ENCODE measurements around the gene CCND2. TPM values are rescaled to one million over a fixed set of nuclear protein-coding genes. Genes with fewer than 3 reads are reported as not detected.

Gene CCND2
- polyA plus RNA-seq, 10 donors, result 74.4 to 129 (median 100) TPM

- DNase-seq, result no peak
Observed at GRCh38 chr12:4251967-4252366, 21.6 kb upstream of the CCND2 start.

GRCh38 chr12:4252601-4253000 is 21.0 kb upstream of the CCND2 start:
- peak in 1 of 3 donors; percentile 30 for DNase-seq

GRCh38 chr12:4256043-4256826 is 17.3 kb upstream of the CCND2 start:
- no peak for DNase-seq

GRCh38 chr12:4257442-4257841 is 16.1 kb upstream of the CCND2 start:
- DNase-seq, result no peak

- DNase-seq, result no peak
Observed at GRCh38 chr12:4259099-4259498, 14.5 kb upstream of the CCND2 start.

GRCh38 chr12:4261655-4262054 is 11.9 kb upstream of the CCND2 start:
- DNase-seq, result no peak

GRCh38 chr12:4265280-4265679 is 8.3 kb upstream of the CCND2 start:
- no peak for DNase-seq

- peak in 1 of 3 donors; percentile 20 for DNase-seq
Observed at GRCh38 chr12:4266990-4267389, 6.6 kb upstream of the CCND2 start.

GRCh38 chr12:4267704-4268328 is 5.7 kb upstream of the CCND2 start:
- DNase-seq, result peak in 1 of 3 donors; percentile 48

GRCh38 chr12:4268329-4269181 is 5.0 kb upstream of the CCND2 start:
- DNase-seq, result peak in 2 of 3 donors; percentile 57 to 88

GRCh38 chr12:4269279-4269991 is 4.1 kb upstream of the CCND2 start:
- DNase-seq, result peak; percentile 86 to 97 (median 95)

- DNase-seq, result peak in 1 of 3 donors; percentile 27
Observed at GRCh38 chr12:4270016-4270830, 3.3 kb upstream of the CCND2 start.

GRCh38 chr12:4270831-4271716 is 2.5 kb upstream of the CCND2 start:
- DNase-seq, result peak in 2 of 3 donors; percentile 73 to 89

- DNase-seq, result peak; percentile 80 to 95 (median 88)
Observed at GRCh38 chr12:4271717-4272423, 1.7 kb upstream of the CCND2 start.

- peak in 2 of 3 donors; percentile 77 to 94 for DNase-seq
Observed at GRCh38 chr12:4272424-4273272, 914 bp upstream of the CCND2 start.

- no peak for DNase-seq
Observed at GRCh38 chr12:4273273-4273651, 300 bp upstream of the CCND2 start.

GRCh38 chr12:4274396-4275015 is 944 bp downstream of the CCND2 start:
- peak in 2 of 3 donors; percentile 53 to 82 for DNase-seq

All from muscle of back (tissue), 11 donors.